SW 1271 (cell line): ENCODE data around the gene METTL8.
"Not testable (repeated sequence)": the region's sequence is repeated elsewhere in the genome, so short reads cannot be mapped to it uniquely, and the experiment has no call there.

ENCODE experiments used
- DNase-seq, 2 experiments: peaks; one replicate each; lab custom pipeline; 2025; lab: John Stamatoyannopoulos, UW

Gene METTL8

DNA sequence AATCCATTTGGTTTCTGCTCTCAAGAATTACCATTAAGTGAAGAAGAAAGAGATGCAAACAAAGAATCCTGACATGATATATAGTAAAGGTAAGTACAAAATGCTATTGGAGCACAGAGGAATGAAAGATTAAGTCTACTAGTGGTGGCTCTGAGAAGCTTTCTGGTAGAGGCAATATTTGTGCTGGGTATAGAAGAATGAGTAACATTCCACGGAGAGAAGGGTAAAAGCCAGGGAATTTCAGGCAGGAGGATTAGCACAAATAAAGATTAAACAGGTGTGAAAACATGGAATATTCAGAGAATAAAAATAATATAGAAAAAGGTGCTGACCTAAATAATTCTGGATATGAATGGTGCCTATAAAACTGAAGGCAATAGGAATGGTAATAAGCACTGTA lies 31.8 kb downstream of the METTL8 start:
- DNase-seq, result no peak

DNA sequence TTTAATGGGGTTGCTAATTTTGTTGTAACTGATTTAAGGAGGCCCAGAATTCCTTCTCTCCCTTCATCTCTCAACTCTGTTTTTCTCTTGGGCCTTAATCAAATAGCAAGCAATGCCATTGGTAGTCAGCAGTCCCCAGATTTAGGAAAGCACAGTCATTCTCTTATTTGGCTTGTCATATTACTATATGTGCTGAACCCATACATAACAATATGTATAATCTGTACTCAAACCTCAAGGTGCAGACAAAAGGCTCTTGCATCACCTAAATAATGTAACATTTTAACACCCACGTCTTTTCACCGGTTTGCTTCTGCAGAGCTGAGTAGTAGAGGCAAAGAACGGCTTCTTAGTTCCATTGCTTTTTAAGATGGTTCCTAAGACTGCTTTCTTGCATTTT lies 33.4 kb downstream of the METTL8 start:
- no peak for DNase-seq

DNA sequence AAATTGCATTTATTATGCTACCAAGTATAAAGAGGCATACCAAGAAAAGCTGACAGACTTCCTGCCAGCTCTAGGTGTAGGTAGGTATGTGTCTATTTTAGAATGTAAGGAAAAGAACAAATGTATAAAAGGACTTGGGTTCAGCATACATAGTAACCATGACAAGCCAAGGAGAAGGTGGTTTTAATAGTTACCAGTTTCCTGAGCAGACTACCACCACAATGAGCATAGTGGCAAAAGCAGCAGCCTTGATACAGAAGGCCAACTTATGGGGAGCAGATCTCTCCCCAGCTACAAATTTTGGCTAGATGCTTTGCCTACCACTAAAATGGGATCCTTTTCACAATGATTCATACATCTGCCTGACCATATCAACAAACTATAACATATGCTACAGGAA lies 34.5 kb downstream of the METTL8 start:
- DNase-seq, result no peak

DNA sequence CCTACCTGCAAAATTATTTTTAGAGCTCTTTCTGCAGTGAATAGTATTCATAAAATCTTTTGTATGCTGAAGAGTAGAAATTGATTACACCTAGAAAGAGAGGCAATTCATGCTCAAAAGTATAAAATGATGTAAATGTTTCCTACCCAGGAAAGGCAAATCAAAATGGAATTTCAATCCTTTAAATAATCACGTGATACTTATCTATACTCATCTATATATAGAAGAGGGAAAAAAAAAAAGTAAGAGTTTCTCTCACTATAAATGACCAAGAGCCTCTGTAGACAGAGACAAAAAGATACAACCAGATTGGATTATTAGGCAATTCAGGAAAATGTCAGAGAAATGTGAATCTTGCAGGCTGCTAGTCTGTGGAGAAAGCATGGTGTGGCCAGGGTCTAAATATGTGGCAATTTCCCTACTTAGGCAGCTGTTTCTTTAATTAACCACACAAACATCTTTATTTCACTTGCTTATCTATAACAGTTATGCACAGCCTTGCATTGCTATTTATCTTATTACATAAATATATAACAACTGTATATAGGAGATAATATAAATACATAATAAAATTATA lies 39.5 kb downstream of the METTL8 start:
- no peak for DNase-seq

DNA sequence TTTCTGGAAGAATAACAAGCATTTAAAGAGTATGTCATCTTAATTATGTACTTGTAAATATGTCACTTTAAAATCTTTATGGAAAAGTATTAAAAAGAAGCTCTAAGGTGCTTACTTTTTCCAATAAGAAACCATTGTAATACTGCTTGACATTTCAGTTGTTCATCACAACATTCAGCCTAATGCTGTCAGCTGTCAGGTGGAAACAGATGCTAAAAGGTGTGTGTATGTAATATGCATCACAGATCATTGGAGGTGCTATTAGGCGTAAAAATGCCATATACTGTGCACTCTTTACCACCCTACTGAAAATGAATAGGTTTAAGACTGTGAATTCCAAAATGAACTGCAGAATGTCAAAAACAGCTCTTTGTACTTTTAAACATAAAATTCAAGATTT lies 40.3 kb downstream of the METTL8 start:
- no peak for DNase-seq

DNA sequence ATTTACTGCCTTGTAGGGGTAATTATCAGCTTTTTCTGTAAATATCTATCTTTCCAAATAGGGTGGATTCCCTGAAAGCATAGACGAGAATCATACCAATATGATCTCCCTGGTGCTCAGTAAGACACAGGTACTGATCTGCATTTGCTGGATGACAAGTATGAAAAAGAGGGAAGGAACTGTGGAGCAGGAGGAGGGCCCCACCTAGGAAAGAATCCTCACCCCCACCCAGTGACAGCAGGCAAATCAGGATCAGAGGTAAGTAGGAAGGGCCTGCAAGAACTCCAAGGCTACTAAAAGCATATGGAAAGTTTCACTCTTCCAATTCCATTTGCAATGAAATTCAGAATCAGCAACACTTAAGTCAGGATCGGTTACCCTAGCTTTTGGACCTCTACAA lies 42.3 kb downstream of the METTL8 start:
- no peak for DNase-seq

DNA sequence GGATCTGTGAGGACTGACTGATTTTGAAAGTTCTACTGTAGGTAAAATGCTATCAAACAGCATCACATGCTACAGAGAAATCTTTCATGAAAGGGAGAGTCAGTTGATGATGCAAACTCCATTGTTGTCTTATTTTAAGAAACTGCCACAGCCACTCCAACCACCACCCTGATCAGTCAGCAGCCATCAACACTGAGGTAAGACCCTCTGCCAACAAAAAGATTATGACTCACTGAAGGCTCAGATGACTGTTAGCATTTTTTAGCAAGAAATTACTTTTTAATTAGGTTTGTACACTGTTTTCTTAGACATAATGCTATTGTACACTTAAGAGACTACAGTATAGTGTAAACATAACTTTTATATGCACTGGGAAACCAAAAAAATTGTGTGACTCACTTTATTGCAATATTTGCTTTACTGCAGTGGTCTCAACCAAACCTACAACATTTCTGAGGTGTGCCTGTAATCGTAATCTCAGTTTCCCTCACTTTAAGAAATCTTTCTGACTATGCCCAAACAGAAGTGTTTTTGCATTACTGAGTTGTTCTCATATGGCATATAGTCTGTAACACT lies 42.8 kb downstream of the METTL8 start:
- DNase-seq, result no peak

DNA sequence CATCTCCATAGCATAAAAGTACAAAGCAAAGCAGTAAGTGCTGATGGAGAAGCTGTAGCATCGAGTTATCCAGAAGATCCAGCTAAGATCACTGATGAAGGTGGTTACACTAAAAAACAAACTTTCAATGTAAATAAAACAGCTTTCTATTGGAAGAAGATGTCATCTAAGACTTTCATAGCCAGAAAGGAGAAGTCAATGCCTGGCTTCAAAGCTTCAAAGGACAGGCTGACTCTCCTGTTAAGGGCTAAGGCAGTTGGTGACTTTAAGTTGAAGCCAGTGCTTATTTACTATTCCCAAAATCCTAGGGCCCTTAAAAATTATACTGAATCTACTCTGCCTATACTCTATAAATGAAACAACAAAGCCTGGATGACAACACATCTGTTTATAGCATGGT lies 44.0 kb downstream of the METTL8 start:
- no peak for DNase-seq

DNA sequence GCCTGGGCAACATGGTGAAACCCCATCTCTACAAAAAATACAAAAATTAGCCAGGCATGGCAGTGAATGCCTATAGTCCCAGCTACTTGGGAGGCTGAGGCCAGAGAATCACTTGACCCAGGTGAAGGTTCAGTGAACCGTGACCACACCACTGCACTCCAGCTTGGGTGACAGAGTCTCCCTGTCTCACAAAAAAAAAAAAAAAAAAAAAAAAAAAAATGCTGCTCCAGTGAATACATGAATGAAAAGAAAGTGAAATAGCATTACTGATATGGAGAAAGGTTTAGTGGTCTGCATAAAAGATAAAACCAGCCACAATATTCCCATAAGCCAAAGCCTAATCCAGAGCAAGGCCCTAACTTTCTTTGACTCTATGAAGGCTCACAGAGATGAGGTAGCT lies 44.5 kb downstream of the METTL8 start:
- no peak for DNase-seq

DNA sequence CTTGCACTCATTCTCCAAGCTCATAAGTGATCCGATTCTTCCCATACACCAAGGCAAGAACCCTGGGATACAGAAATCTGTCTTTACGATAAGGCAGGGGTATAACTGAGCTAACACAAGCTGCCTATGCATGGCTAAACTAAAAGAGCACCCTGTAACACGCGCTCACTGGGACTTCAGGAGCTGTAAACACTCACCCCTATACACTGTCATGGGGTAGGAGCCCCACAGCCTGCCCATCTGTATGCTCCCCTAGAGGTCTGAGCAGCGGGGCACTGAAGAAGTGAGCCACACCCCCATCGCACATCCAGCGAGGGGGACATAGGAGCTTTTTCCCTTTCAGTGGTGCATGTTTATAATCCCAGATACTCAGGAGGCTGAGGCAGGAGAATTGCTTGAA lies 46.7 kb downstream of the METTL8 start:
- no peak for DNase-seq

DNA sequence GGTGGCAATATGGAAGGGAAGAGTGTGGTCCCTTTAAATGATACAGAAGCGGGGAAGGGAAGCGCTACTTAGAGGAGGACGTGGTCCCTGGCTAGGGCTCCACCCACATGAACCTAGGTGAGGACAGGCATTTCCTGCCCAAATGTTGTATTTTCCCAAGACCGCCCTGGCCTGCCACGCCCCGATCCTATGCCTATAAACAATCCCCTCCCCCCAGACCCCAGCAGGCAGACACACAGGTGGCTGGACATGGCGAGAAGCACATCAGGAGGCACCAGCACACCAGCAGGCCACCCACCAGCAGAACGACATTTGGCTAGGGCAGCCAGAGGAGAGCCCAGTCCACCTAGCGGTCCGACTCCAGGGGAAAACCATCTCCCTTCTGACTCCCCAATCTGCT lies 47.2 kb downstream of the METTL8 start:
- no peak for DNase-seq

DNA sequence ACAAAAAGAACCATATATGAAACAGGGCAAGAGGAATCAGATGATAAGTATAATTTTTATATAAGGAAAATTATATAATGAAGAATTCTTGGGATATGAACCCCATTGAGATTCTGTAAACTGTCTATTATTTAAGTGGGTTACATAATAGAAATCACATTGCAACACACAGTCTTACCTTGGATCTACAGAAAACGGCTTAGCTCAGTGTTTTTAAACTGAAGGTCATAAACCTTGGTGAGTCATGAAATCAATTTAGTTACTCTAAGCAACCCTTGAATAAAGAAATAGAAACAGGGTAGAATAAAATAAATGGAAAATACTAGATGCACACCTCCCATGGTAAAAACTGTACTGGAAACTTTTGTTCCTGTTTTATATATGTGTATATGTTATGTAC lies 50.7 kb downstream of the METTL8 start:
- no peak for DNase-seq

DNA sequence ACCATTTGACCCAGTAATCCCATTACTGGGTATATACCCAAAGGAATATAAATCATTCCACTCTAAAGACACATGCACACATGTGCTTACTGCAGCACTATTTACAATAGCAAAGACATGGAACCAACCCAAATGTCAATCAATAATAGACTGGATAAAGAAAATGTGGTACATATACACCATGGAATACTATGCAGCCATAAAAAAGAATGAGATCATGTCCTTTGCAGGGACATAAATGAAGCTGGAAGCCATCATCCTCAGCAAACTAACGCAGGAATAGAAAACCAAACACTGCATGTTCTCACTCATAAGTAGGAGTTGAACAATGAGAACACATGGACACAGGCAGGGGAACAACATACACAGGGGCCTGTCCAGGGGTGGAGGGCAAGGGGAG lies 51.6 kb downstream of the METTL8 start:
- DNase-seq, result not testable (repeated sequence)

DNA sequence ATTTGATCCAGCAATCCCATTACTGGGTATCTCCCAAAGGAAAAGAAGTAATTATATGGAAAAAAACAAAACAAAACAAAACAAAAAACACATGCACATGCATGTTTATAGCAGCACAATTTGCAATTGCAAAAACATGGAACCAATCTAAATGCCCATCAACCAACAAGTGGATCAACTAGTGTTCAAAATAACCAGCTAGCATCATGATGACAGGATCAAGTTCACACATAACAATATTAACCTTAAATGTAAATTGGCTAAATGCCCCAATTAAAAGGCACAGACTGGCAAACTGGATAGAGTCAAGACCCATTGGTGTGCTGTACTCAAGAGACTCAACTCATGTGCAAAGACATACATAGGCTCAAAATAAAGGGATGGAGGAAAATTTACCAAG lies 55.9 kb downstream of the METTL8 start:
- DNase-seq, result not testable (repeated sequence)

DNA sequence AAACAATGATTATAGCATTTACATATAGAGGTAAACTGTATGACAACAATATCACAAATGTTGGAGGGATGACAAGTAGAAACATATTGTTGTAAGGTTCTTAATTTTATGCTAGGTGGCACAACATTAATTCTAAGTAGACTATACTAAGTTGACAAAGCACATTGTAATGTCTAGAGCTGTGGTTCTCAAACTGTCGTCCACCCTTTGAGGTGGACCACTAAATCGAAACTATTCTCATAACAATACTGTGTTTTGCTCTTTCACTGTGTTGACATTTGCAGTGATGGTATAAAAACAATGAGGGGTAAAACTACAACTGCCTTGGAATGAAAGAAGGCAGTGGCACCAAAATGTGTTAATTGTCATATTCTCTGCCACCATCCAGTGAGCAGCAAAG lies 66.1 kb downstream of the METTL8 start:
- no peak for DNase-seq

DNA sequence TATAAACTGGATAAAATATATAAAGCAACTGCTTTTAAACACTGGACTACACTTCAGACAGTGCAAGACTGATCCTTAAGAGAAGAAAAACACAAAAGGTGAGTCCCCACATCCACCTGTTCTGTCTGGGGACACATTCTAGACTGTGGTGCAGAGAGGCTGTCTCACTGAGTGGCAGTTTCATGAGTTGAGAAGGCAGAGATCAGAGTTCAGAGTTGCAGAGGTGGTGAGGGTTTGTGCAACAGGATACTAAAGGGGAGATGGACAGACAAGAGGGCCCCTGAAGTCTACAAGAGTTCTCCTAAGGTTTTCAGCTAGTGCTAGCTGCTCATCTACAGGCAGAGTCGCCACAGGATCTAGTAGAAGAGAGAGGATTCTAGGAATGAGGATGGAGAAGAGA lies 68.0 kb downstream of the METTL8 start:
- DNase-seq, result no peak

DNA sequence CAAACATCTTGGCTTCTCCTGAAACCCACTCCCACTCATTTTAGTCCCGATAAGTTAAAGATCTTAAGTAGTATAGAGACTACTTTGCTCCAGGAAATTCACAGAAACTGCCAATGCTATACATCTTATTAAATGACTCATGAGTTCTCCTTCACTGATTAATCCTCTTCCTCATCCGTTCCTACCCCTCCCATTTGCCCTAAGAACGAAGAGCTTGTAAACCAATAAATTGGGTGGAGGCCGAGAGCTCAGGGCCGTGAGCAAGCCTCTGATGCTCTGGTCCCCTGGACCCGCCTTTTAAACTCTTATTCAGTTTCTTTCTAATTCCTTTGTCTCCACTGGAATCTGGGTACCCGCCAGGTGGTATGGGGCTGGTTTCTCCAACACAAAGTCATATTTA lies 68.6 kb downstream of the METTL8 start:
- DNase-seq, result no peak

DNA sequence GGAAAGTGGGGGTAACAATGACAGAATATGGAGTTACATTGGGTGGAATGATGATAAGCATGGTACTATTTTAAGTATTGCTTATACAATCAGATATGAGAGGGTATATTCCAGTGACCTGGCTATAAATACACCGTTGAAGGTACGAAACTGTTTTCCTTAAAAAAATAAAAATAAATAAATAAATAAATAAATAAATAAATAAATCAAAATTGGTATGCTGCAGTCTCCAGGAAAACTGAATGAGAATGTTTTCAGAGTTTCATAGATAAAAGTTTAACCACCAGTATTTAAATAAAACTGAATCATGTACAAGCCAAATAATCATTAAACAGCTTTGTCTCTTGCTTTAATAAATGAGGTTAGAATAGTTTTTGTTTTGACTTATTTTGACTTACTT lies 71.4 kb downstream of the METTL8 start:
- no peak for DNase-seq

DNA sequence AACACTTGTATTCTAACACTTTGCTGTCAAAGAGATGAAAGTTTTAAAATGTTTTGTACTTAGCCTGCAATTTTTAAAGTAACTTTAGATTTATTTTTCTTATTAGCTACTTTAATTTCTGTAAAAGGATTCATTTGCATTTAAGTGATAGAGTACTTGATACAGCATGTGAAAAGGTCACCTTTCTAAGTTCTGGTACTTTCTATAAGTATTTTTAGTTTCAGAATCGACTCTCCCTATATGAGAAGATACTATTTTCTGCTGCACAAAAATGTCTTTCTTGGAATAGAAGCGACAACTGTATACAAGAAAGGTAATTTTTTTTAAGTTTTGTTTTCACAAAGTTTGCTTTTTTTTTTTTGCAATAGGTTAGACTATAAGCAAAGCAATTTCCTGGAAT lies 72.9 kb downstream of the METTL8 start:
- no peak for DNase-seq

DNA sequence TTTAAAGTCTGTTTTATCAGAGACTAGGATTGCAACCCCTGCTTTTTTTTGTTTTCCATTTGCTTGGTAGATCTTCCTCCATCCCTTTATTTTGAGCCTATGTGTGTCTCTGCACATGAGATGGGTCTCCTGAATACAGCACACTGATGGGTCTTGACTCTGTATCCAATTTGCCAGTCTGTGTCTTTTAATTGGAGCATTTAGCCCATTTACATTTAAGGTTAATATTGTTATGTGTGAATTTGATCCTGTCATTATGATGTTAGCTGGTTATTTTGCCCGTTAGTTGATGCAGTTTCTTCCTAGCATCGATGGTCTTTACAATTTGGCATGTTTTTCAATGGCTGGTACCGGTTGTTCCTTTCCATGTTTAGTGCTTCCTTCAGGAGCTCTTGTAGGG lies 80.0 kb downstream of the METTL8 start:
- DNase-seq, result not testable (repeated sequence)

DNA sequence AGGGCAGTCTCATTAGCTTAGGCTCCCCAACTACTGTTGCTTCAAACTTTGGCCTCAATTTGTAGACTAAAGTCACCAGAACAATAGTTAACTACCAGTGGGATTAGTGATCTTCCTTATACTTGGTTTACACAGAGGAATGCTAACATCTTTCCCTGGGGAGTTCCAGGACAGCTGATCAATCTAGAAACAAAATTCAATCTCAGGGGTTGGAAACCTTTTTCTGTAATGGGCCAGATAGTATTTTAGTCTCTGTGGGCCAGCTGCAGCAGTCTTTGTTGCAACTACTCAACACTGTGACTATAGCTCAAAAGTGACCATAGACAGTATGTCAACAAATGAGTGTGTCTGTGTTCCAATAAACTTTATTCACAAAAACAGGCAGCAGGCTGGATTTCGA lies 85.7 kb downstream of the METTL8 start:
- DNase-seq, result no peak

DNA sequence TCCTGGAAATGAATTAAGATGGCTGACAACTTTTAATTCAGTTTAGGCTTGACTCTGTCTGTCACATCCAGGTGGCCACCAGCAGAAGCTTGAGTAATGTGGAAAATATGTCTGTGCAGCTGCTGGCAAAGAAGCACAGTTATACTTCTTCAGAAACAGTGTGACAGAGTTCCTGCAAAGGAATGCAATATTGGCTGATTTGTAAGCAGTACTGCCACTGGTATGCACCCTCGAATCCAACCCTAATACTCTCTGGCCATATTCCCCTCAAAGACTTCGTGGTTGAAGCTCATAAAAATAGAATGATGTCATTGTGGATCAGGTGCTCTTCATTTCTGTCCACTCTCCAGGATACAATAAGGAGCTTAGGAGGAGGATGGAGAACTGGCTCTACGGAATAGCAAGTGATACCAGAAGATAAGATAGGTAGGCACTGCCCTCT lies 86.2 kb downstream of the METTL8 start:
- DNase-seq, result peak; percentile 54 to 84

DNA sequence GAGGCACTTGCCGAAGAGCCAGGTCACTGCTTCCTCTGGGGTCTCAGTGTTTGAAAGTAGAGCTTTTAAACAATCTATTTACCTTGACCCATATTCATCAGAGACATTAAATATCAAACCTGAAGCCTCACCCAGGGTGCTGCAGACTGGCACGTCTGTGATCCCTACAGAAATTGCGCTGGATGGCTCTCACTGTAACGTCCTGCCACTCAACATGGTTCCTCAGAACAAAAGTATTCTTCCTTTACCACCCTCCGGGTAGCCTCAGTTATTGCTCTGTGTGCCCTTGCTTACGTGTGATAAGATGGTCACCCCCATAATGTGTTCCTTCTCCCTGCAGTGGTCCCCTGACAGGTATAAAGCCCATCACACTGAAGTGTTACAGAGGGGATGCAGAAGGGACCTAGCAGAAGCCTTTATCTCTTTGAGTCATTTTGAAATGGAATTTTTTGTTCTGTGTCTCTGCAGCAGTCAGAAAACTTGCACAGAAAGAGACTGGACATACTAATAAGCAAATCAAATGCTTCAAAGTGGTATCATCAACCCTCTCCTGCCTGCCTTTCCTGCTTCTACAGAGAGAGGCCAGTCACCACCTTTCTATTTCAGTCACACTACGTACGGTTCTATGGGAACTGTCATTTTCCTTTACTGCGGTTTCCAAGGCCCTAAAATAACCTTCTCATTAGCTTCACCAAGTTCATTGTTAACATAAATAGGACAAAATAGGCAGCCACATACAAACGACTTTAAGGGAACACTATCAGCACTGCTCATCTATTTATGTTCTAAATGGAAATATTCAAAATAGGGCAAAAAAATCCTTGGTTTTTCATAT lies 86.8 kb downstream of the METTL8 start:
- DNase-seq, result no peak
